Measurements from ENCODE around the gene ABHD10. TPM values are rescaled to one million over a fixed set of nuclear protein-coding genes. Genes with fewer than 3 reads are reported as not detected.

Gene ABHD10
- polyA plus RNA-seq (2011; rRNA removed) = 12.6 and 21.1 TPM in 2 replicates
- polyA minus RNA-seq (2011; rRNA and poly(A)+ RNA removed) = 9.6 and 11.3 TPM in 2 replicates

GRCh38 chr3:111978583-111979433 lies at the start of gene ABHD10:
TSS of gene ABHD10 (plus strand) at chr3:111979026. CDS start at chr3:111979062, 36 bp downstream.
- TF ChIP-seq, protein P1, sequence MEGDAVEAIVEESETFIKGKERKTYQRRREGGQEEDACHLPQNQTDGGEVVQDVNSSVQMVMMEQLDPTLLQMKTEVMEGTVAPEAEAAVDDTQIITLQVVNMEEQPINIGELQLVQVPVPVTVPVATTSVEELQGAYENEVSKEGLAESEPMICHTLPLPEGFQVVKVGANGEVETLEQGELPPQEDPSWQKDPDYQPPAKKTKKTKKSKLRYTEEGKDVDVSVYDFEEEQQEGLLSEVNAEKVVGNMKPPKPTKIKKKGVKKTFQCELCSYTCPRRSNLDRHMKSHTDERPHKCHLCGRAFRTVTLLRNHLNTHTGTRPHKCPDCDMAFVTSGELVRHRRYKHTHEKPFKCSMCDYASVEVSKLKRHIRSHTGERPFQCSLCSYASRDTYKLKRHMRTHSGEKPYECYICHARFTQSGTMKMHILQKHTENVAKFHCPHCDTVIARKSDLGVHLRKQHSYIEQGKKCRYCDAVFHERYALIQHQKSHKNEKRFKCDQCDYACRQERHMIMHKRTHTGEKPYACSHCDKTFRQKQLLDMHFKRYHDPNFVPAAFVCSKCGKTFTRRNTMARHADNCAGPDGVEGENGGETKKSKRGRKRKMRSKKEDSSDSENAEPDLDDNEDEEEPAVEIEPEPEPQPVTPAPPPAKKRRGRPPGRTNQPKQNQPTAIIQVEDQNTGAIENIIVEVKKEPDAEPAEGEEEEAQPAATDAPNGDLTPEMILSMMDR (IDR thresholded peaks at IDR 0.05; ENCODE audit: insufficient read depth, low read depth, low read length) = no peak
- POLR2A ChIA-PET = interaction anchor here (0.5 to 0.8 kb wide), 7 partner anchors 10 to 388 kb away, joined by 3 to 10 read pairs (median 4); no protein-coding TSS in a partner anchor
- Histone ChIP-seq H3K36me3 (ENCODE audit: control insufficient read depth, insufficient read depth, low read length) (no peaks in the 10 kb centered on the region), H3K27me3 (ENCODE audit: control insufficient read depth, insufficient read depth, low read length) (no peaks in the 10 kb centered on the region), H3K4me3 (ENCODE audit: low read depth, low read length) (peak within 1 kb of the TSS; percentile 78)
- peak; percentile 95 for DNase-seq (ENCODE audit: low read depth)
- CTCF ChIA-PET = interaction anchor here (0.7 to 5.4 kb wide), 11 partner anchors 11 to 401 kb away, joined by 3 to 34 read pairs (median 5); no protein-coding TSS in a partner anchor

DNA sequence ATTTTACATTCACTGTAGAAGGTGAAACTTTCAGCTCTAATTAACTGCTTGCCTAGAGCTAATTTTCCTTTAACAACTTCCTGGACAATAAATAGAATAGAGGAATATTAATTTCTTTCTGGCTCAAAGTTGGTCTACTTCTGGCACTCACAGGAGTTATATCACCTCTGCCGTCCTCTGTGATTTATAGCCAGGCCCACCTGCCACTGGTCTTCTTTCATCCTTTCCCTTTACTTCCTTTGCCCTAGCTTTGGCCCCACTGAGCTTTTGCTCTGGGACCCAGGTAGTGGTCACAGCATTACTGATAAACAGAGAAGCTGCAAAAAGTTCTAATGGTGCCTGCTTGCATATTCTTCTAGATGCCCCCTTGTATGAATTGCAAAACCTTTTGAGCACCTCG lies 49.3 kb upstream of the ABHD10 start:
- H3K27me3 ChIP-seq (ENCODE audit: control insufficient read depth, insufficient read depth, low read length) = no peaks in the 10 kb centered on the region
- TF ChIP-seq, protein P1 (IDR thresholded peaks at IDR 0.05; ENCODE audit: insufficient read depth, low read depth, low read length) = no peak
- no peak overlapping the region for H3K4me3 ChIP-seq (ENCODE audit: low read depth, low read length)
- peaks cover 5% of the 10 kb centered on the region for H3K36me3 ChIP-seq (ENCODE audit: control insufficient read depth, insufficient read depth, low read length)
- no peak for DNase-seq (ENCODE audit: low read depth)
- ChIA-PET POLR2A (no interaction called here), CTCF (interaction anchor here (0.7 kb wide), 1 partner anchor 25 kb away, joined by 4 read pairs; no protein-coding TSS in a partner anchor)

DNA sequence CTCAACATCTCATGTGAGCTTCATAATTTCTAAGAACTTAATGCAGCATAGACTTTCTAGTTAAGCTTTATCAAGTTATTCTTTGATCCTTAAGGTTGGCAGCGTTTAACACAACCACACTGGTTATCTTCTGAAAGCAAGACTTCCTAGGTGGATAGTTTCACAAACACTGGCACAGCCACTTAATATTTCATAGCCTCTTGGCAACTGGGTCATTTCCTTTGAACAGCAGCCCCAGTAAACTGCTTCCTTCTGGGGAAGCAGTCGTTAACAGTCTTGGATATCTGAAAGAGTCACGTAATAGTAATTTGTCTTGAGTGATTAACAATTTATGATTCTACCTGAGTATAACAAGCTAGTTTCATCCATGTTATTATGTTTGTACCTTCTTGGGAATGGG lies 45.9 kb upstream of the ABHD10 start:
- no peak overlapping the region for H3K4me3 ChIP-seq (ENCODE audit: low read depth, low read length)
- ChIA-PET POLR2A (no interaction called here), CTCF (interaction anchor here (0.7 to 1.6 kb wide), 4 partner anchors 10 to 215 kb away, joined by 3 to 5 read pairs (median 3); no protein-coding TSS in a partner anchor)
- DNase-seq (ENCODE audit: low read depth) = no peak
- TF ChIP-seq, protein P1 (IDR thresholded peaks at IDR 0.05; ENCODE audit: insufficient read depth, low read depth, low read length) = no peak
- H3K36me3 ChIP-seq (ENCODE audit: control insufficient read depth, insufficient read depth, low read length) = peaks cover 2% of the 10 kb centered on the region; the same call in 1 of the 2 replicates
- no peaks in the 10 kb centered on the region for H3K27me3 ChIP-seq (ENCODE audit: control insufficient read depth, insufficient read depth, low read length)

DNA sequence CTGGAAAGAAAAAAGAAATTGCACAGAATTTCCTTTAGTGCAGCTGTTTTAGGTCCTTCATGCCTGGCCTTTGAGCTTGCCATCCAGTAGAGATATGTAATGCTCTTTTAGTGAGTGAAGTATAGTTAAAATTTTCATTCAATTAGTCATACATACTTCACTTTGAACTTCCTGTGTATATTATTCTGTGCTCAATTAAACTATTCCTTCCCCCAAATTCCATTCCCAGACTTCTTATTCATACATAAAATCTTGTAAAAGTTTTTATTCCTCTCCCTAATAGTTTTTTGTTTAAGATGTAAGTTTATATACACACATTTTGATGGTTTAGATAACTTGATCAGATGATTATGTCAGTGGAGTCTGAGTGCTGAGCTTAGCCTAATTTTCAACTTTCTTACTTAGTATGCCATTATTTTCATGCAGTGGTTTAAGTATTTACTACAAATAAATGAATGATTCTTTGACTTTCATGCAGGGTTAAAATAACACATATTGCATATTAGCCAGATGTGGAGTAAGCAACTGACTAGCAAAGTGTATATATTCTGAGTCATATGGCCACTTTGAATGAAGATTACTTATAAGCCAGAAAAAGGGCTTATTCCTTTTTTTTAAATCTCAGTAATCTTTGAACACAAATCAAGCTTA lies 42.5 kb upstream of the ABHD10 start:
- H3K27me3 ChIP-seq (ENCODE audit: control insufficient read depth, insufficient read depth, low read length) = no peaks in the 10 kb centered on the region
- ChIA-PET POLR2A (interaction anchor here (0.7 kb wide), 1 partner anchor 133 kb away, joined by 3 read pairs; no protein-coding TSS in a partner anchor), CTCF (interaction anchor here (0.7 to 1.5 kb wide), 10 partner anchors 10 to 221 kb away, joined by 3 to 5 read pairs (median 3); no protein-coding TSS in a partner anchor)
- no peak overlapping the region for H3K4me3 ChIP-seq (ENCODE audit: low read depth, low read length)
- DNase-seq (ENCODE audit: low read depth) = peak; percentile 90
- TF ChIP-seq, protein P1 (IDR thresholded peaks at IDR 0.05; ENCODE audit: insufficient read depth, low read depth, low read length) = no peak
- peaks cover 8% of the 10 kb centered on the region for H3K36me3 ChIP-seq (ENCODE audit: control insufficient read depth, insufficient read depth, low read length)
